ENCODE results near the gene EFL1. TPM values are rescaled to one million over a fixed set of nuclear protein-coding genes. Genes with fewer than 3 reads are reported as not detected.

EFL1 gene
- total and polyA plus RNA-seq, 4 donors = 3.2 to 10.1 (median 6.1) TPM

GRCh38 chr15:82173108-82173507 lies 89.4 kb downstream of the EFL1 start:
- Histone ChIP-seq H3K36me3 (ENCODE audit: control insufficient read depth in 4 of 4, insufficient read depth in 3 of 4, low read depth in 1 of 4, low read length in 3 of 4) (no peaks in the 10 kb centered on the region), H3K9ac (ENCODE audit: low read depth in 1 of 2, low read length in 2 of 2) (no peak overlapping the region), H3K4me3 (ENCODE audit: low read depth in 1 of 3, low read length in 3 of 3) (no peak overlapping the region), H3K9me3 (ENCODE audit: control insufficient read depth in 4 of 4, low read length in 3 of 4) (no peaks in the 10 kb centered on the region), H3K4me1 (ENCODE audit: control insufficient read depth in 4 of 4, insufficient read depth in 4 of 4, low read length in 3 of 4) (no peaks in the 10 kb centered on the region), H3K27me3 (ENCODE audit: control insufficient read depth in 4 of 4, insufficient read depth in 4 of 4, low read length in 3 of 4) (no peaks in the 10 kb centered on the region), H3K27ac (ENCODE audit: low read depth in 1 of 2, low read length in 2 of 2) (no peak overlapping the region)
- WGBS = 96% methylated on average over 1 of the region's 1 CpG
- TF ChIP-seq JUND (IDR thresholded peaks at IDR 0.05) = no peak
- no peak for TF ChIP-seq SP1 (IDR thresholded peaks at IDR 0.05)
- no peak for TF ChIP-seq TAF1 (conservative IDR thresholded peaks at IDR 0.05)
- no peak for TF ChIP-seq EGR1 (IDR thresholded peaks at IDR 0.05; ENCODE audit: low read depth in 2 of 2)
- TF ChIP-seq, protein P1, sequence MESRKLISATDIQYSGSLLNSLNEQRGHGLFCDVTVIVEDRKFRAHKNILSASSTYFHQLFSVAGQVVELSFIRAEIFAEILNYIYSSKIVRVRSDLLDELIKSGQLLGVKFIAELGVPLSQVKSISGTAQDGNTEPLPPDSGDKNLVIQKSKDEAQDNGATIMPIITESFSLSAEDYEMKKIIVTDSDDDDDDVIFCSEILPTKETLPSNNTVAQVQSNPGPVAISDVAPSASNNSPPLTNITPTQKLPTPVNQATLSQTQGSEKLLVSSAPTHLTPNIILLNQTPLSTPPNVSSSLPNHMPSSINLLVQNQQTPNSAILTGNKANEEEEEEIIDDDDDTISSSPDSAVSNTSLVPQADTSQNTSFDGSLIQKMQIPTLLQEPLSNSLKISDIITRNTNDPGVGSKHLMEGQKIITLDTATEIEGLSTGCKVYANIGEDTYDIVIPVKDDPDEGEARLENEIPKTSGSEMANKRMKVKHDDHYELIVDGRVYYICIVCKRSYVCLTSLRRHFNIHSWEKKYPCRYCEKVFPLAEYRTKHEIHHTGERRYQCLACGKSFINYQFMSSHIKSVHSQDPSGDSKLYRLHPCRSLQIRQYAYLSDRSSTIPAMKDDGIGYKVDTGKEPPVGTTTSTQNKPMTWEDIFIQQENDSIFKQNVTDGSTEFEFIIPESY (IDR thresholded peaks at IDR 0.05) = no peak
- no peak for TF ChIP-seq GABPA (IDR thresholded peaks at IDR 0.05 in 1 of 2, conservative IDR thresholded peaks at IDR 0.05 in 1 of 2)
- no peak for TF ChIP-seq CTCF (IDR thresholded peaks at IDR 0.05; ENCODE audit: low read depth, low read length, missing input control)
- no peak for TF ChIP-seq HNF4G (IDR thresholded peaks at IDR 0.05)
- no peak for TF ChIP-seq FOXA1 (IDR thresholded peaks at IDR 0.05)
- TF ChIP-seq FOXA2 (IDR thresholded peaks at IDR 0.05) = no peak
- no peak for TF ChIP-seq RAD21 (IDR thresholded peaks at IDR 0.05)
- TF ChIP-seq, protein P2, sequence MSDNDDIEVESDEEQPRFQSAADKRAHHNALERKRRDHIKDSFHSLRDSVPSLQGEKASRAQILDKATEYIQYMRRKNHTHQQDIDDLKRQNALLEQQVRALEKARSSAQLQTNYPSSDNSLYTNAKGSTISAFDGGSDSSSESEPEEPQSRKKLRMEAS (IDR thresholded peaks at IDR 0.05) = no peak
- TF ChIP-seq HNF4A (conservative IDR thresholded peaks at IDR 0.05) = no peak
- no peak for TF ChIP-seq ATF3 (IDR thresholded peaks at IDR 0.05)
- no peak for DNase-seq (ENCODE audit: low spot score)

DNA sequence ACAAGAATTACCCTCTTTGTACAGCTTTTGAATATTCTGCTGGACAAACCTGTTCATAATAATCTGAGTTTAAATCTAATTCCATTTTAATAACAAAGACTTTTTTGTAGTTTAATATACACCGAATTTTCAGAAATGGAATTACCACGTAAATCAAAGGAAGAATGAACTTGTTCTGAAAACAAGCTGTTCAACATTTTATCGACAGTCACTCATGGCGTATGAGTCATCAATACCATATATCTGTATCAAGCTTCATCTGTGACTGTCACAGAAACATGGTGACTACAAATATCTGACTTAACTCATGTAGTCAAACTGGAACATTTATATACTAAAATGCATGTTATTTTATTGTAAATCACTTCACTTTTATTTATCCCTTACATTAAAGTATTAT lies 90.0 kb downstream of the EFL1 start:
- H3K9me3 ChIP-seq (ENCODE audit: control insufficient read depth in 4 of 4, low read length in 3 of 4) = no peaks in the 10 kb centered on the region
- H3K36me3 ChIP-seq (ENCODE audit: control insufficient read depth in 4 of 4, insufficient read depth in 3 of 4, low read depth in 1 of 4, low read length in 3 of 4) = no peaks in the 10 kb centered on the region
- TF ChIP-seq SP1 (IDR thresholded peaks at IDR 0.05) = no peak
- TF ChIP-seq FOXA2 (IDR thresholded peaks at IDR 0.05) = no peak
- TF ChIP-seq CTCF (IDR thresholded peaks at IDR 0.05; ENCODE audit: low read depth, low read length, missing input control) = no peak
- TF ChIP-seq, protein P2 (IDR thresholded peaks at IDR 0.05) = no peak
- TF ChIP-seq RXRA (IDR thresholded peaks at IDR 0.05) = no peak
- TF ChIP-seq FOXA1 (IDR thresholded peaks at IDR 0.05) = no peak
- TF ChIP-seq ATF3 (IDR thresholded peaks at IDR 0.05) = no peak
- no peak for TF ChIP-seq EGR1 (IDR thresholded peaks at IDR 0.05; ENCODE audit: low read depth in 2 of 2)
- no peaks in the 10 kb centered on the region for H3K27me3 ChIP-seq (ENCODE audit: control insufficient read depth in 4 of 4, insufficient read depth in 4 of 4, low read length in 3 of 4)
- no peak for DNase-seq (ENCODE audit: low spot score)
- H3K9ac ChIP-seq (ENCODE audit: low read depth in 1 of 2, low read length in 2 of 2) = no peak overlapping the region
- no peak overlapping the region for H3K4me3 ChIP-seq (ENCODE audit: low read depth in 1 of 3, low read length in 3 of 3)
- 97% methylated on average over 4 of the region's 4 CpGs for WGBS
- no peaks in the 10 kb centered on the region for H3K4me1 ChIP-seq (ENCODE audit: control insufficient read depth in 4 of 4, insufficient read depth in 4 of 4, low read length in 3 of 4)
- no peak overlapping the region for H3K27ac ChIP-seq (ENCODE audit: low read depth in 1 of 2, low read length in 2 of 2)

All from liver (tissue), 9 donors.